Osteoblast (primary cell): ENCODE results near the gene CCDC27. TPM values are rescaled to one million over a fixed set of nuclear protein-coding genes. Genes with fewer than 3 reads are reported as not detected.
A peak's percentile ranks its signal among the peaks of the same experiment; 100 is the strongest.

Experiments
- DNase-seq: peaks from one replicate; pipeline ENCODE4 v3.0.0; 2011; ENCODE audit warnings: low spot score, mixed read lengths; ENCODE audit not compliant: insufficient read length; ENCODE audit errors: missing footprints
- H2AFZ ChIP-seq: 2 replicates; pipeline ENCODE4 v1.6.0; 2011; ENCODE audit warnings: mild to moderate bottlenecking, low read length
- H3K27ac ChIP-seq: 2 replicates; pipeline ENCODE4 v1.5.1; 2011; ENCODE audit warnings: mild to moderate bottlenecking, low read depth, low read length, moderate library complexity
- H3K27me3 ChIP-seq: 2 replicates; pipeline ENCODE4 v1.6.0; 2012; ENCODE audit warnings: mild to moderate bottlenecking, control low read depth, inconsistent platforms, low read length, moderate library complexity; ENCODE audit not compliant: insufficient read depth
- H3K36me3 ChIP-seq: 2 replicates; pipeline ENCODE4 v1.5.1; 2011; ENCODE audit warnings: mild to moderate bottlenecking, low read length, control low read depth, moderate library complexity; ENCODE audit not compliant: insufficient read depth
- H3K4me1 ChIP-seq: 2 replicates; pipeline ENCODE4 v1.5.1; 2011; ENCODE audit warnings: mild to moderate bottlenecking, low read length, control low read depth, moderate library complexity; ENCODE audit not compliant: insufficient read depth
- H3K4me2 ChIP-seq: 2 replicates; pipeline ENCODE4 v1.6.0; 2011; ENCODE audit warnings: mild to moderate bottlenecking, low read length; ENCODE audit not compliant: insufficient read depth
- H3K4me3 ChIP-seq: fragments of 200-600 bp; sonication (generic); 3 replicates; pipeline ENCODE4 v1.5.1; 2012; ENCODE audit warnings: mild to moderate bottlenecking, low read length, inconsistent platforms; ENCODE audit not compliant: insufficient read depth
- H3K79me2 ChIP-seq: 2 replicates; pipeline ENCODE4 v1.6.0; 2012; ENCODE audit warnings: mild to moderate bottlenecking, low read length, control low read depth, inconsistent platforms; ENCODE audit not compliant: insufficient read depth
- H3K9me3 ChIP-seq: 2 replicates; pipeline ENCODE4 v1.5.1; 2011; ENCODE audit warnings: low read depth, low read length, control low read depth
- H4K20me1 ChIP-seq: 2 replicates; pipeline ENCODE4 v1.6.0; 2012; ENCODE audit warnings: mild to moderate bottlenecking, low read length, control low read depth; ENCODE audit not compliant: insufficient read depth
- total RNA-seq: library from RNA; depleted of rRNA; stranded (reverse); fragments of >200 nt; gene quantifications from 2 replicates; pipeline ENCODE4 v1.2.3, GENCODE V29; 2012
- TF ChIP-seq, protein P1 (sequence below): IDR thresholded peaks from 2 replicates; pipeline ENCODE4 v1.5.1; 2011; ENCODE audit warnings: mild to moderate bottlenecking, low read depth, low read length, moderate library complexity; ENCODE audit errors: extremely low read depth

CCDC27 gene
- total RNA-seq: not detected in 2 replicates

DNA sequence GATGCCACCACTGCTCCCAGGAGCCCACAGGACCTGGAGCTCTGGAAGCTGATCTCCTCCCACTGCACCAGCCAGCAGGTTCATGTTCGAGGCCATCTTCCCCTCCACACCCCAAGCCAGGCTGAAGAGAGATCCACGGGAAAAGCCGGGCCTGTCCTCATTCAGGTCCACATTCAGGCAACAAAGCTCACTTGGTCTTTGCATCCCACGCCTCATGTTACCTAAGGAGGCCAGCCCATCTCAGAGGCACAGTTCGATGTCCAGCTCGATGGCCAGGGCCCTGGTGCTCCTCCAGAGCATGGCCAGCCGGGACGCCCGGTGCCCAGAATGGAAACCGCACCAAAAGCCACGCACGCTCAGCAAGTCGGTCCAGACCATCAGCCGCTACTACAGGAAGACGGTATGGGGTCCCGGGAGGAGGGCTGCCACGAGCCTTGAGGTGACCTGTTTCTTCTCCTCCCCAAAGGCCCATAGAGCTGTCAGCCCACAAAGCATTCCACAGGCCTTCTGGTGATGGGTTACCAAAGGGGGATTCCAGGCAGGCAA is at the start of gene CCDC27:
TSS of gene CCDC27 (plus strand) at position 51 of the 546 bp plus-strand sequence. CDS start at position 83, 32 bp downstream.
- Histone ChIP-seq H3K27me3 (peaks cover 5% of the 10 kb centered on the region), H3K4me3 (no peak within 1 kb of the TSS), H3K4me2 (no peak within 1 kb of the TSS), H4K20me1 (no peaks in the 10 kb centered on the region), H3K27ac (no peak within 1 kb of the TSS), H2AFZ (no peak within 1 kb of the TSS), H3K4me1 (peaks cover 5% of the 10 kb centered on the region), H3K79me2 (no peaks in the 10 kb centered on the region), H3K36me3 (no peaks in the 10 kb centered on the region), H3K9me3 (no peaks in the 10 kb centered on the region)
- peak; percentile 22 for DNase-seq
- TF ChIP-seq, protein P1, sequence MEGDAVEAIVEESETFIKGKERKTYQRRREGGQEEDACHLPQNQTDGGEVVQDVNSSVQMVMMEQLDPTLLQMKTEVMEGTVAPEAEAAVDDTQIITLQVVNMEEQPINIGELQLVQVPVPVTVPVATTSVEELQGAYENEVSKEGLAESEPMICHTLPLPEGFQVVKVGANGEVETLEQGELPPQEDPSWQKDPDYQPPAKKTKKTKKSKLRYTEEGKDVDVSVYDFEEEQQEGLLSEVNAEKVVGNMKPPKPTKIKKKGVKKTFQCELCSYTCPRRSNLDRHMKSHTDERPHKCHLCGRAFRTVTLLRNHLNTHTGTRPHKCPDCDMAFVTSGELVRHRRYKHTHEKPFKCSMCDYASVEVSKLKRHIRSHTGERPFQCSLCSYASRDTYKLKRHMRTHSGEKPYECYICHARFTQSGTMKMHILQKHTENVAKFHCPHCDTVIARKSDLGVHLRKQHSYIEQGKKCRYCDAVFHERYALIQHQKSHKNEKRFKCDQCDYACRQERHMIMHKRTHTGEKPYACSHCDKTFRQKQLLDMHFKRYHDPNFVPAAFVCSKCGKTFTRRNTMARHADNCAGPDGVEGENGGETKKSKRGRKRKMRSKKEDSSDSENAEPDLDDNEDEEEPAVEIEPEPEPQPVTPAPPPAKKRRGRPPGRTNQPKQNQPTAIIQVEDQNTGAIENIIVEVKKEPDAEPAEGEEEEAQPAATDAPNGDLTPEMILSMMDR: no peak

GRCh38 chr1:3702528-3702927 is 49.7 kb upstream of the CCDC27 start:
- no peaks in the 10 kb centered on the region for H3K4me1 ChIP-seq
- H3K4me2 ChIP-seq: no peak overlapping the region
- no peaks in the 10 kb centered on the region for H3K9me3 ChIP-seq
- H3K79me2 ChIP-seq: no peaks in the 10 kb centered on the region
- no peaks in the 10 kb centered on the region for H4K20me1 ChIP-seq
- TF ChIP-seq, protein P1: no peak
- no peak overlapping the region for H3K27ac ChIP-seq
- no peaks in the 10 kb centered on the region for H3K36me3 ChIP-seq
- H3K27me3 ChIP-seq: peaks cover 6% of the 10 kb centered on the region
- no peak overlapping the region for H2AFZ ChIP-seq
- no peak overlapping the region for H3K4me3 ChIP-seq
- no peak for DNase-seq

- Histone ChIP-seq H3K36me3 (no peaks in the 10 kb centered on the region), H2AFZ (no peak overlapping the region), H3K27me3 (peaks cover 10% of the 10 kb centered on the region), H3K27ac (no peak overlapping the region), H3K4me1 (no peaks in the 10 kb centered on the region), H3K79me2 (no peaks in the 10 kb centered on the region), H3K4me2 (no peak overlapping the region), H4K20me1 (no peaks in the 10 kb centered on the region), H3K4me3 (no peak overlapping the region), H3K9me3 (no peaks in the 10 kb centered on the region)
- TF ChIP-seq, protein P1: no peak
- peak; percentile 96 for DNase-seq
These were observed 49.1 kb upstream of the CCDC27 start for GRCh38 chr1:3702990-3703728.

- H3K79me2 ChIP-seq: no peaks in the 10 kb centered on the region
These were observed 48.4 kb upstream of the CCDC27 start for GRCh38 chr1:3703786-3704371.

More at GRCh38 chr1:3703786-3704371, 48.4 kb upstream of the CCDC27 start:
- Histone ChIP-seq H3K36me3 (no peaks in the 10 kb centered on the region), H3K27ac (no peak overlapping the region), H3K4me1 (no peaks in the 10 kb centered on the region), H3K4me3 (no peak overlapping the region), H3K9me3 (no peaks in the 10 kb centered on the region), H3K27me3 (peaks cover 13% of the 10 kb centered on the region), H4K20me1 (no peaks in the 10 kb centered on the region), H3K4me2 (no peak overlapping the region), H2AFZ (no peak overlapping the region)
- DNase-seq: no peak
- TF ChIP-seq, protein P1: no peak
